Putamen (tissue), 1 donor: ENCODE data around the gene MAPK14.
"Not testable (repeated sequence)": the region's sequence is repeated elsewhere in the genome, so short reads cannot be mapped to it uniquely, and the experiment has no call there.

Experiments
- DNase-seq: peaks from one replicate; pipeline ENCODE4 v3.0.0-alpha.2; 2016; ENCODE audit warnings: low spot score

The MAPK14 gene

DNA sequence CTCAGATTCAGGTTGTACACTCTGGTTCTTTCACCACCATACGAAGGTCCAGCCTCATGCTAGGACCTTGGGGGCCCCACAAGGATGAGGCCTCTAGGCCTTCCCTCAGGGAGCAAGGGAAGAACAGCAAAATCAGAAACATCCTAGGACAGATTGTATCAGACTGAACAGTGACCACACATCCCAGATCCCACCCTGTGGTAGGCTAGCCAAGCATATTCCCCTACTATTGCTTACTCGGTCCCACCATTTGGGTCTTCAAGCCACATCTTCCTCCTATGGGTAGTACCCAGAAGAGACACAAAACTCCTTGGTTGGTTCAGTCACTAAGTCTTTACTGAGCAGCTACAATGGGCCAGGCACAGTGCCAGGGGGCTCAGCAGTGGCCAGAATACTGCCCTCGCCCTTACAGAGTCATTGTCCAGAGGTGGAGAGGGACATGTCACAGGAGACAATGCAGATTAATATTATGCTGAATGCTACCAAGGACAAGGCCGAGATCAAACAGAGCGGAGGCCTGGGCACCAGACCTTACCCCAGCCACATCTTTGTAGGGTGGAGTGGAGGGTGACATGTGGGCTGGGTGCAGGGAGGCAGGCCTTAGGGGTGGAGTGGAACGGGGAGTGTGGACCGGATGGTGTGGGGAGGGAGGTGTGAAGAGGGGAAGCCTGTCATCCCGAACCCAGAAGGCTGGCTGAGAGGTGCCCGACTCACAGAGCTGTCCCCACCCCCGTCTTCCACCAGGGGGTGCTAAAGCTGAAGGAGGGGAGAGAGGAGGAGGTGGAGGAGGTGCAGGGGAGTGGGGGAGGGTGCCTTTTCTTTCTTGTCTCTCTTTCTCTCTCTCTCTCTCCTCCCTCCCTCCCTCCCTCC is 95.9 kb downstream of the MAPK14 start:
- peak; percentile 72 for DNase-seq

DNA sequence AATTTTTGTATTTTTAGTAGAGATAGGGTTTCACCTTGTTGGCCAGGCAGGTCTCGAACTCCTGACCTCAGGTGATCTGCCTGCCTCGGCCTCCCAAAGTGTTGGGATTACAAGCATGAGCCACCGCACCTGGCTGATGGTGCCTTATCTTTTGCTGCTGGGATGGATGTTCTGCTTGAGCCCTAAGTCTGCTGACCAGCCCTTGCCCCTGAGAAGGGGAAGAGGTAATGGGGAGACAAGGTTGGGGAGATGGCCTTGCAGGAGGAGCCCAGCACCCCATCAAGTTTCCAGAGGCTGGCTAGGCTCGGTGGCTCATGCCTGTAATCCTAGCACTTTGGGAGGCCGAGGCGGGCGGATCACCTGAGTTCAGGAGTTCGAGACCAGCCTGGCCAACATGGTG is 96.7 kb downstream of the MAPK14 start:
- DNase-seq = not testable (repeated sequence)

GRCh38 chr6:36124881-36125280 is 97.3 kb downstream of the MAPK14 start:
- no peak for DNase-seq

DNA sequence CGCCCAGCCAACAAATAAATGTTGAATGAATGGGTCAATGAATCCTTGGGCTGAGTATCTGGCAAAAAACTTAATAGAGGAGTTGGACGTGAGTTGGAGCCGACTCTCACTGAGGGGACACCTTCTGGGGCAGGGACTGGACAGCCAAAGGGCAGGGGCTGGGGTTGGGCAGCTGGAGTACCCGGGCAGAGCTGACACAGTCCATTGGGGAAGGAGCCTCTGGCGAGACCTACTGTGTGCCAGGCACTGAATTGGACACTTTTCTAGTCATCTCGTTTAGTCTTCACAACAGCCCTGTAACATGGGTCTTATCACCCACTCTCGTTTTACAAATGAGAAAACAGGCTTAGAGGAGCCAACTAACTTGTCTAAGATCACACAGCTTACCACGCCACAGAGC is 98.0 kb downstream of the MAPK14 start:
- DNase-seq = no peak

DNA sequence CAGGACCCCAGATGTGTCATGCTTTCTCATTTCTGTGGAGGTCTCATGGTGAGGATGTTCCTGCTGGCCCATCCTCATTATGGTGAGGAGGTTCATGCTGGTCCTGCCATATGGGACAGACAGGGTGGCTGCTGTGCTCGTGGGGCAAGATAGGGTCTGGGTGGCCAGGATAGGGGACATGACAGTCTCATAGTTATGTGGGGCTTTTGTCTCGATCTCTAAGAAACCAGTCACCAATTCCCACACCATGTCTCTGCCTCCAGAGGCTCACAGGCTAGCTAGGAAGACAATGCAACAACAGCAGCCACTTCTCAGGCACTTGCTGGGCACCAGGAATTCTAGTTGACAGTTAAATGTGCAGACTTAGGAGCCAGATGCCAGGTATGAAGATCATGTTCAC is 98.5 kb downstream of the MAPK14 start:
- no peak for DNase-seq

DNA sequence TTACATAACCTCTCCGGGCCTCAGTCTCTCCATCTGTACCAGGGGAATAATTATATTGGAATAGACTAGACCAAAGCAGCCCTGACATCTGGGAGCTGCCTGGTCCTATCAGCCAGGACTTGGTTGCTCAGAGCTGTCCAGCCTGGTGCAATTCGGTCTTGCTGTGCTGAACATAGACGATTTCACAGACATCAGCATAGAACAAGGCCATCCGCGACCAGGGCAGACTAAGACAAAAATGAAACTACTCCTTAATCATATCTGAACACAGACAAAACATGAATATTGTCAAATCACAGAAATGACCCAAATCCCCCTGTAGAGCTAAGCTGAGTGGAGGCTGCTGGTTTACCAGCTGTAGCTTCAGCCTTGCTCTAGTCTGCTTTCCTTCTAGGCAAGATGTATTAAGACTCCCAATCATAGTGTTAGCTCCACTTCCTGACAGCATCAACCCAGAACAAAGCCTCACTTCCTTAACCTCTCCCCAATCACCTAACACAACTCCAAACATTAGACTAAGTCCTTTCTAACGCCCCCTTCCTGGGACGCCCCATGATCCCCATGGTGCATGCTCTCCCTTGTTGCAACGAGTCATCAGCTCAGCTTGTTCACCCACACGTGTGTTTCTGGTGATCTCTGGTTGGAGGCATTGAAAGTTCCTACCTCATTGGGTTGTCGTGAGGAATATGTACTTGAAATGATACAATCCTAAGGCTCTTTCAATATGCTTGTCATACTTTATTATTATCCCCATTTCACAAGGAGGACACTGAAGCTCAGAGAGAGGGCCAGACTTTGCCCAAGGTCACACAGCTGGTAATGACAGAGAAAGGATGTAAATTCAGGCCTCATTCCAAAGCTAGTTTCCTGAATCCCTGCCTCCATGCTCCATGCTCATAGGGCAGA is 99.2 kb downstream of the MAPK14 start:
- DNase-seq = no peak

- no peak for DNase-seq
Measured at GRCh38 chr6:36127462-36128016, 99.9 kb downstream of the MAPK14 start.

DNA sequence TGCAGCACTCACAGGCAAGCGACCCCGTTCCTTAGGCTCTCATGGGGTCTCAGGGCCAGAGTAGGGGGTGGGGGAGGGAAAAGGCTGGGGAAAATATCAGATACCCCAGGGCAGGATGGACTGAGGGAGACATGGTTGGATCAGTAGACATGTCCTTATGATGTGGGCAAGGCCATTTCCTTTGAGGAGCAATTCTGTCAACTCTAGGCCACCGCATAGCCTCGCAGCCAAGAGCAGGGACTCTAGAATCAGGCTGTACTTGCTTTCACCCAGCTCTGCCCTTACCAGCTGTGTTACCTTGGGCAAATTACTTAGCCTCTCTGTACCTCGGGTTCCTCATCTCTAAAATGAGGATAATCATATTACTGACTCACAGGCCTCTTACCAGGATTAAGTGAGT is 100.5 kb downstream of the MAPK14 start:
- no peak for DNase-seq

DNA sequence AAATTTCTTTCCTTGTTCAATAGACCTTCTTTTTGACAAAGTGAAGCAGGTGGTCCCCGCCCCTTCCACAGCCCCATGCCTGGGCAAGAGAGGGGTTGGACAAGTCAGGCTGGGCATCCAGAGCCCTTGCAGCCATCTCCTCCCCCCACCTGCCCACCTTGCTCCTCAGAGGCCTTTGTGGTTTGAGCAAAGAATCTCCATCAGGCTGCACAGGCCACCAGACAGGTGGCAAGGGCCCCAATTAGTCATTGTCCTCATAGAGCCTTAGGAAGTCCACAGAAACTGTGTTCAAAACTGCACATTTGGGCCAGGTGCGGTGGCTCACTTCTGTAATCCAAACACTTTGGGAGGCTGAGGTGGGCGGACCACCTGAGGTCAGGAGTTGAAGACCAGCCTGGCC is 101.2 kb downstream of the MAPK14 start:
- no peak for DNase-seq

DNA sequence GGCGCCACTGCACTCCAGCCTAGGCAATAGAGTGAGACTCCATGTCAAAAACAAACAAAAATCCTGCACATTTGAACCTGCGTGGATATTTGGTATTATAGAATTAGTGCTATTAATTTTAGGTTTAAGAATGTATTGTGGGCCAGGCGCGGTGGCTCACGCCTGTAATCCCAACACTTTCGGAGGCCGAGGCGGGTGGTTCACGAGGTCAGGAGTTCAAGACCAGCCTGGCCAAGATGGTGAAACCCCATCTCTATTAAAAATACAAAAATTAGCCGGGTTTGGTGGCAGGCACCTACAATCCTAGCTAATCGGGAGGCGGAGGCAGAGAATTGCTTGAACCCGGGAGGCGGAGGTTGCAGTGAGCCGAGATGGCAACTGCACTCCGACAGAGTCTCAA is 101.7 kb downstream of the MAPK14 start:
- not testable (repeated sequence) for DNase-seq

DNA sequence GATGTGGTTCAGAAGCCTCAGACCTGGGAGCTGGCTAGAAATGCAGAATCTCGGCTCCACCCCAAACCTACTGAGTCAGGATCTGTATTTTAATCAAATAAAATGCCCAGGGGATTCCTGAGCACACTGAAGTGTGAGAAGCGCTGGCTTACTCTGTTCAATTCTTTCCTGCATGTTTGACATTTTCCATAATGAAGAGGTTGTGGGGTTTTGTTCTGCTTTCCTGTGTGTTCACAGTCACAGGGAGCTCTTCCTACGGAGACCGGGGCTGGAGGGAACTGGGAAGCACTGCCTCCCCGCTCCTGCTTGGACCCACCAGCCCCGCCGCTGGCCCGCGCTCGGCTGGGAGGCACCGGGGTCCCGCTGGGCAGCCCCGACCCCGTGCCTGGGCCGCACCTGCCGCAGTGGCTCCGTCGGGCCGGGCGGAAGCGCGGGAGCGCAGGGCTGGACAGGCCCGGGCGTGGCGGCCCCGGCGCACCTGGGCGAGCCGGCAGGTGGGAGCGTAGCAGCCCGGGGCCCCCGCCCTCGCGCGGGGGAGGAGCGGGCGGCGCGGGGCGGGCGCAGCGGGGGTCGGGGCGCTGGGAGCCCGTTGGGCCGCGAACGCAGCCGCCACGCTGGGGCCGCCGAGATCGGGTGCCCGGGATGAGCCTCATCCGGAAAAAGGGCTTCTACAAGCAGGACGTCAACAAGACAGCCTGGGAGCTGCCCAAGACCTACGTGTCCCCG is 102.5 kb downstream of the MAPK14 start, which contains the start of gene MAPK13:
MAPK13 (plus strand) TSS at position 573 of the 726 bp plus-strand sequence; CDS start at position 643, 70 bp downstream.
- no peak for DNase-seq

DNA sequence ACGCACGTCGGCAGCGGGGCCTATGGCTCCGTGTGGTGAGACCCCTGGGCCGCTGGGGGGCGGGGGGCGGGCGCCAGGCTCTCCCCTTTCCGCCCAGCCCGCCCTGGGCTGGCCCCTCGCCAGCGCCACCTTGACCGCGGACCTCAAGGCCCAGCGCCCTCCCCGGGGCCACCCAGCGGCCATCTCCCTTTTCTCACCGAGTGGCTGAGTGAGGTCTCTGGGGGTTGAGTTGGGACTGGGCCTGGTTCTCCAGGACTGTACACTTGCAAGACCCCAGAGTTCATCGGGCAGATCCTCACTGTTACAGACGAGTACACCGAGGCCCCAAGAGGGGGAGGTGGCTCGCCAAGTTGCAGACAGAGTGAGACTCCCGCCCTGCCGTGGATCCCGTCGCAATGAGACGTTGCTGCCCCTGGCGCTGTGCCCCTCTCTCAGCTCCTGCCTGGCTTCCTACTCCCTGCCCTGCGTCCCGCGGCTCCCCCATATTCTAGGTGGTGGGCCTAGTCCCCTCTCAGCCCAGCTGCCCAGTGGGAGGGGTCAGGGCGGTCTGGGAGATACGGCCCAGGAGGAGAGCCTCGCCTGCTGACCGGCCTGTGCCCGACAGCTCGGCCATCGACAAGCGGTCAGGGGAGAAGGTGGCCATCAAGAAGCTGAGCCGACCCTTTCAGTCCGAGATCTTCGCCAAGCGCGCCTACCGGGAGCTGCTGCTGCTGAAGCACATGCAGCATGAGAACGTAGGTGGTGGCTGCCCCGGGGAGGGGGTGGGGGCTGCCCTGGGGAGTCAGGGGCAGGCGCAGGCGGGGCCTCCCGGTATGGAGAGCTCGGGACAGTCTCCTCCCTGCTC is 103.3 kb downstream of the MAPK14 start:
- no peak for DNase-seq

- DNase-seq = no peak
Measured at GRCh38 chr6:36131511-36132245, 104.1 kb downstream of the MAPK14 start.

DNA sequence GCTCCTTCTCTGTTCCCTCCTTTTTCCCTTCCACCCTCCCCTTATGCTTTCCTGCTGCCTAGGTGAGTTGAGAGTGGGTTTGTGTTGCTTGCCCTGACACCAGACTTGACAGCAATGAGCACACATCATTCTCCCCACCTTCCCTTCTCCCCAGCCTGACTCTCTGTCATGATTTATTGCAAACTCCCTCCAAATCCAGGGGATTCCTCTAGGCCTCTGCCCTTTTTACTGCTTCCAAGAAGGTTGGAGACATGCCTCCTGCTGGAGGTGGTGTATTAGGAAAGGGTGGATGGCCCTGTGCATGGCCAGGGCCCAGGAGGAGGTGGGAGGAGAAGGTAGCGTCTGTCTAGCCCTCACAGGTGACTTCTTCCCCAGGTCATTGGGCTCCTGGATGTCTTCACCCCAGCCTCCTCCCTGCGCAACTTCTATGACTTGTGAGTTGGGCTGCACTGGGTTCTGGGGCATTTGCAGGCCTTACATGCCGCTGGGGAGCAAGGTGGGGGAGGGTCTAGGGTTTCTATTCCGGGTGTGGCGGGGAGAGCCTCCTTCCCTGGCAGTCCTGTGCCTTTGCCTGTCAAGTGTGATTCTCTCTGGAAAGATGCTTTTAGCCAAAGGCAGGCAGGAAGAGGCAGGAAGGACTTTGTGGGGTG is 104.8 kb downstream of the MAPK14 start:
- no peak for DNase-seq

DNA sequence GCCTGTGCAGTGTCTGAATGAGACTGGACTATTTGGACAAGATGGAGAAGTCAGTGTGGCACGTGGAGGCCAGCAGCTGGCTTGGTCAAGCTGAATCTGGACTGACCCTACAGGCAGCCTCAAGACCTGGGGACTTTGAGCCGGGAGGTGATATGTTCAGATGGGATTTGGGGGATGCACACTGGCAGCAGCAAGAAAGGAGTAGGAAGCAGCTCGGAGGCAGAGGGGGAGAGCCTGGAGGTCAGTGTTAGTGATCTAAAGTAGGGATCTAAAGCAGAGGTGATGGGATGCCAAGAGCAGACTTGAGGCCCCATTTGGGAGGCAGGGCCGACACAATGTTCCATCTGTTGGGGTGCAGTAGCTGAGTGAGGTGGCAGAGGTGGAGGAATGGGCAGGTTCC is 105.5 kb downstream of the MAPK14 start:
- DNase-seq = no peak

DNA sequence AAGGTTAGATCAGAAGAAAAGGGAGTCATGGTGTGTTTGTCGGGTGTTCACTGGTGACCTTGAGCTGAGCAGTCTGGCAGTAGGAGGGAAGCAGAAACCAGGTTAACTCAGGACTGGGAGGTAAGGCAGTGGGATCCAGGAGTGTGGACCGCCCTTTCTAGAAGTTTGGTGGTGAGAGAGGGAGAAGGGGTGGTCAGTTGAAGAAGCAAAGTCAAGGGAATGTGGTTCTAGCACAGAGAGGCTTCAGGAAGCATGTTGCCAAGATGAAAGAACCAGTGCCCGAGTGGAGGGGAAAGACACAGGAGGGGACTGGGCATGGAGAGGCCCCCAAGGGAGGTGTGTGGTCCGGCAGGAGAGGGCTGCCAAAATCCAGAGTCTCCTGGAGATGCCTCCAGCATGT is 106.3 kb downstream of the MAPK14 start:
- no peak for DNase-seq

DNA sequence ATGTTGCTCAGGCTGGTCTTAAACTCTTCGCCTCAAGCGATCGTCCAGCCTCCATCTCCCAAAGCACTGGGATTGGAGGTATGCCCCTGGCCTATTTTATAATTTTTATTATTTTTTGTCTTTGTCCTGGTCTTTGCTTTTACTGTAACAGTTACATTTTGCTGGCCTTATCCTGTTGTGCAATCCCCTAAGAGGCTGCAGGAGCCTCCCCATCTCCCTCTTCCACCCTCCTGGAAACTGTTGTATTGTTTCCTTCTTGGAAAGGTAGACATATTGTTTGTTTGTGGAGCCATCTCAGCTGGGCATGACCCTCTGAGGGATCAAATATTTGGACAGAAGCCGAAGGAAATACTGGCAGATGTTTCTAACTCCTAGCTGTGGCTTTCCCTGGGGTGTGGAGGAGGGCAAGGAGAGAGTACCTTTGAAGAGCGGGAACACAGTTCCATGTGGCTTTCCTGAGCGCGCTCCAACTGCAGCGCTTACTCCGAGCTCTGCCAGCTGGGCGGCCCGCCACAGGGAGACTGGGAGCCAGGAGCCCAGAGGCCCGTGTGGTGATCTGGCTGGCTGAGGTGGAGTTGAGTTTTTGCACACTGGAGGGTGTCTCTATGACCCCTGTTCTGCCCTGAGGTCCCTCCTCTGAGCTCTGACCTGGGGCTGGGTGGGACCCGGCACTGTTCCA is 107.6 kb downstream of the MAPK14 start:
- DNase-seq = no peak

DNA sequence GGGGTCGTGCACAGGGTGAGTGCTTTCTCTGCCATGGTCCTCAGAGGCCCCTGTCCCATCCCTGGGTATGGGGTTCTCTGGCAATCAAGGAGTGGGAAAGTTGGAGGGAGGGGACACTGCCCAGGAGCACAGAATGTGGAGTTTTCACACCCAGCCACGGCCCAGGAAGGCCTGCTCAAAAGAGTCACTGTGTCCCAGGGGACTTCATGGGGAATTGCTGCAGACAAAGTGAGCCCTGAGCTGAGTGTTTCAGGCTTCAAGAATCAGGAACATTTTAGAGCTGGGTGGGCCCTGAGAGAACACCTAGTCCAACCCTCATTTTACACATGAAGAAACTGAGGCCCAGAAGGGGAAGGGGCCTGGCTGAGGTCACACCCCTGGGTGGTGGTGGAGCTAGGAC is 108.4 kb downstream of the MAPK14 start:
- DNase-seq = no peak

DNA sequence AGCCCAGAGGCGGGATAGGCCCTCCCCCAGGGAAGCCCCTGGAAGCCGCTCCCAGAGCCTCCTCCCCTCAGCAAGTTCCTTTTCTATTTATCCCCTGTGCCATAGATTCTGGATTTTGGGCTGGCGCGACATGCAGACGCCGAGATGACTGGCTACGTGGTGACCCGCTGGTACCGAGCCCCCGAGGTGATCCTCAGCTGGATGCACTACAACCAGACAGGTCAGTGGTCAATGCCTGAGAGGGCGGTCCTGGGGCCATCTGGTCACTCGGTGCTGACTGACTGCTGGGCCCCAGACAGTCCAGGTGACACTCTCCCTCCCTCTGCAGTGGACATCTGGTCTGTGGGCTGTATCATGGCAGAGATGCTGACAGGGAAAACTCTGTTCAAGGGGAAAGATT is 108.9 kb downstream of the MAPK14 start:
- DNase-seq = no peak
